ENCODE measurements around the gene SYT13. TPM values are rescaled to one million over a fixed set of nuclear protein-coding genes. Genes with fewer than 3 reads are reported as not detected.
A peak's percentile ranks its signal among the peaks of the same experiment; 100 is the strongest.

Gene SYT13
- 10 to 100 TPM; 23.4 to 31.5 TPM for total RNA-seq

- intact Hi-C loops (cut with DNase I) = loop anchor here (5.0 kb wide), 1 partner anchor 354 kb away; no protein-coding TSS in a partner anchor
- Histone ChIP-seq H3K36me3 (no peaks in the 10 kb centered on the region), H3K27ac (peak within 1 kb of the TSS; percentile 22), H3K4me3 (peak within 1 kb of the TSS; percentile 49), H3K9me3 (no peaks in the 10 kb centered on the region), H3K4me1 (no peaks in the 10 kb centered on the region), H3K9ac (ENCODE audit: low read depth in 2 of 2, low read length in 2 of 2) (peak within 1 kb of the TSS; percentile 45 to 68), H3K27me3 (peaks cover 4% of the 10 kb centered on the region)
- DNase-seq = peak; percentile 85
- no peak for TF ChIP-seq CTCF (IDR thresholded peaks at IDR 0.05)
Observed at GRCh38 chr11:45285930-45286632, at the start of gene SYT13. Gene SYT13 (minus strand): TSS chr11:45286341. CDS start chr11:45286207, 134 bp downstream.

GRCh38 chr11:45335434-45335833 lies 49.3 kb upstream of the SYT13 start:
- H3K27ac ChIP-seq = no peak overlapping the region
- TF ChIP-seq CTCF (IDR thresholded peaks at IDR 0.05) = no peak
- no peaks in the 10 kb centered on the region for H3K27me3 ChIP-seq
- no peaks in the 10 kb centered on the region for H3K4me1 ChIP-seq
- no peak for DNase-seq
- no peak overlapping the region for H3K4me3 ChIP-seq
- intact Hi-C loops (cut with DNase I) = loop anchor here (10.0 kb wide), 1 partner anchor 81 kb away; no protein-coding TSS in a partner anchor
- H3K36me3 ChIP-seq = no peaks in the 10 kb centered on the region
- H3K9ac ChIP-seq (ENCODE audit: low read depth in 2 of 2, low read length in 2 of 2) = no peak overlapping the region
- no peaks in the 10 kb centered on the region for H3K9me3 ChIP-seq

- Histone ChIP-seq H3K4me1 (no peaks in the 10 kb centered on the region), H3K4me3 (no peak overlapping the region), H3K27me3 (no peaks in the 10 kb centered on the region), H3K36me3 (no peaks in the 10 kb centered on the region), H3K9me3 (no peaks in the 10 kb centered on the region), H3K27ac (no peak overlapping the region), H3K9ac (ENCODE audit: low read depth in 2 of 2, low read length in 2 of 2) (no peak overlapping the region)
- TF ChIP-seq CTCF (IDR thresholded peaks at IDR 0.05) = no peak
- no peak for DNase-seq
- intact Hi-C loops (cut with DNase I) = loop anchor here (5.0 to 10.0 kb wide), 2 partner anchors 80 to 408 kb away; no protein-coding TSS in a partner anchor
Observed at GRCh38 chr11:45334836-45335235, 48.7 kb upstream of the SYT13 start.

GRCh38 chr11:45334410-45334809 lies 48.3 kb upstream of the SYT13 start:
- H3K27ac ChIP-seq = no peak overlapping the region
- intact Hi-C loops (cut with DNase I) = loop anchor here (5.0 to 10.0 kb wide), 2 partner anchors 80 to 407 kb away; no protein-coding TSS in a partner anchor

More at GRCh38 chr11:45334410-45334809, 48.3 kb upstream of the SYT13 start:
- no peak overlapping the region for H3K4me3 ChIP-seq
- H3K9ac ChIP-seq (ENCODE audit: low read depth in 2 of 2, low read length in 2 of 2) = no peak overlapping the region
- no peaks in the 10 kb centered on the region for H3K9me3 ChIP-seq
- H3K4me1 ChIP-seq = no peaks in the 10 kb centered on the region
- H3K27me3 ChIP-seq = no peaks in the 10 kb centered on the region
- H3K36me3 ChIP-seq = no peaks in the 10 kb centered on the region
- TF ChIP-seq CTCF (IDR thresholded peaks at IDR 0.05) = no peak
- no peak for DNase-seq
